GM12874 (cell line): ENCODE data around the gene TSPAN3.

Source experiments
- CTCF ChIP-seq: IDR thresholded peaks from 2 replicates; pipeline ENCODE4 v1.5.1; 2011; ENCODE audit warnings: low read depth, mild to moderate bottlenecking, control low read depth, low read length, moderate library complexity; ENCODE audit not compliant: insufficient read depth

The TSPAN3 gene

GRCh38 chr15:76998663-76999285 lies 72.1 kb downstream of the TSPAN3 start:
- TF ChIP-seq CTCF = no peak

- TF ChIP-seq CTCF = no peak
These were observed 74.1 kb downstream of the TSPAN3 start for GRCh38 chr15:76996526-76997401.

GRCh38 chr15:76996076-76996525 lies 74.8 kb downstream of the TSPAN3 start:
- TF ChIP-seq CTCF = no peak

- TF ChIP-seq CTCF = no peak
These were observed 75.7 kb downstream of the TSPAN3 start, which contains the start of gene PSTPIP1 for GRCh38 chr15:76994971-76995945. Gene PSTPIP1 (plus strand): TSS chr15:76995126. CDS start chr15:76995574, 448 bp downstream.

- no peak for TF ChIP-seq CTCF
These were observed 76.4 kb downstream of the TSPAN3 start for GRCh38 chr15:76994496-76994895.

GRCh38 chr15:76994001-76994400 lies 76.9 kb downstream of the TSPAN3 start:
- TF ChIP-seq CTCF = no peak
